Right lobe of liver (tissue), 6 donors: Measurements from ENCODE around the gene HELZ. TPM values are rescaled to one million over a fixed set of nuclear protein-coding genes. Genes with fewer than 3 reads are reported as not detected.

ENCODE experiments used
- ATAC-seq, 4 donors: fragments of 200-7000 bp; cut with Tn5 transposase; one replicate each; pipeline ENCODE4 v1.9.1; 2020; ENCODE audit warnings: mild to moderate bottlenecking in 4 of 4, moderate library complexity in 4 of 4
- DNase-seq, 3 donors: peaks; one replicate each; pipeline ENCODE4 v3.0.0-alpha.2; 2020
- H3K27ac ChIP-seq, 3 donors: fragments of 200-600 bp; one replicate each; pipeline ENCODE4 v1.8.0; 2022
- H3K27me3 ChIP-seq, 2 donors: fragments of 200-600 bp; one replicate each; pipeline ENCODE4 v1.8.0; 2022
- H3K36me3 ChIP-seq, 4 donors: fragments of 200-600 bp; sonication (generic) in 1 of 4; one replicate each; pipeline versions ENCODE4 v1.5.1 to v1.8.0; 2017 to 2022; ENCODE audit warnings: control low read depth in 1 of 4
- H3K4me1 ChIP-seq, 4 donors: fragments of 200-600 bp; sonication (generic) in 1 of 4; one replicate each; pipeline versions ENCODE4 v1.5.1 to v1.8.0; 2017 to 2022; ENCODE audit warnings: control low read depth in 1 of 4
- H3K4me3 ChIP-seq, 3 donors: fragments of 200-600 bp; one replicate each; pipeline ENCODE4 v1.8.0; 2022
- H3K9me3 ChIP-seq, 4 donors: fragments of 200-600 bp; sonication (generic) in 1 of 4; one replicate each; pipeline versions ENCODE4 v1.5.1 to v1.8.0; 2017 to 2022; ENCODE audit warnings: control low read depth in 1 of 4
- POLR2A ChIP-seq: fragments of 450-650 bp; IDR thresholded peaks from one replicate; pipeline ENCODE4 v1.6.1; 2017; ENCODE audit warnings: antibody characterized with exemption, mild to moderate bottlenecking
- WGBS: methylation state at CpG from one replicate; pipeline ENCODE4 v1.1.6; 2018; ENCODE audit warnings: low coverage, low lambda C conversion rate; ENCODE audit not compliant: insufficient coverage; ENCODE audit errors: missing lambda C conversion rate; 5-methylcytosine and 5-hydroxymethylcytosine counted together
- intact Hi-C, 2 donors: fragments of 100-400 bp; cut with DNase I; formaldehyde crosslinking; loops; one replicate each; pipeline versions ENCODE4 v1.11.2 to v1.14.1; 2022
- total RNA-seq, 6 experiments: library from RNA; depleted of rRNA in 2 of 6; stranded (reverse); fragments of >200 nt in 2 of 6; fragmentation: NEBNext Ultra II Directional in 3 of 6; extraction: Animal tissue kit (Norgen Biotek cat#: 25700) in 3 of 6; gene quantifications; one replicate each; pipeline versions ENCODE4 v1.1.0 to v1.2.4, GENCODE V29; 2016 to 2023
- TF ChIP-seq, protein P1 (sequence below), 4 donors: fragments of 200-600 bp in 3 of 4; fragments of 450-650 bp in 1 of 4; IDR thresholded peaks; one replicate each; pipeline versions ENCODE4 v1.5.1 to v1.8.0; 2016 to 2022; ENCODE audit warnings: antibody characterized with exemption in 4 of 4, mild to moderate bottlenecking in 2 of 4
- donor health status: DM: no; HTN: yes; CAD: no.
- donor health status: DM: no; HTN: no; CAD: no.
- donor health status: DM: no; HTN: no; CAD: no.
- donor health status: DM: no; HTN: yes; CAD: no.
- donor health status: DM: no; HTN: yes; CAD: no.

The HELZ gene
- total RNA-seq, 6 experiments from 2014 or later: 24.2 to 33.6 (median 30.9) TPM

DNA sequence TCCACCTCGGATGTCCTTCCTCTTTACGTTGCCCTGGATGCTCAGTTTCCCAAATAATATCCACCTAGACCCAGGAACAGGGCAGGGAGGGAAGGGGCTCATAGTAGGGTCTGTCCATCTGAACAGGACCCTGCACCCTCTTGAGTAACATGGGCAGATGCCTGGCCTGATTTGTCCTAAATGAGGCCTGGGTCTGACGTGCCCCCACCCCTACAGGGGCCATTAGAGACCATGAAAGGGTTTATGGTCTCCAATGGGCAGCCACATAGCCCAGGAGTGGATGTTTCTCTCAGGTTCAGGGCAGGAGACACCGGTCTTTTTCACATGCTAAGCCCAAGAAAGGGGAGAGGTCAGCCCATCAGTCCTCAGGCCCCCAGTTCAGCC is 193.8 kb downstream of the HELZ start:
- TF ChIP-seq, protein P1, sequence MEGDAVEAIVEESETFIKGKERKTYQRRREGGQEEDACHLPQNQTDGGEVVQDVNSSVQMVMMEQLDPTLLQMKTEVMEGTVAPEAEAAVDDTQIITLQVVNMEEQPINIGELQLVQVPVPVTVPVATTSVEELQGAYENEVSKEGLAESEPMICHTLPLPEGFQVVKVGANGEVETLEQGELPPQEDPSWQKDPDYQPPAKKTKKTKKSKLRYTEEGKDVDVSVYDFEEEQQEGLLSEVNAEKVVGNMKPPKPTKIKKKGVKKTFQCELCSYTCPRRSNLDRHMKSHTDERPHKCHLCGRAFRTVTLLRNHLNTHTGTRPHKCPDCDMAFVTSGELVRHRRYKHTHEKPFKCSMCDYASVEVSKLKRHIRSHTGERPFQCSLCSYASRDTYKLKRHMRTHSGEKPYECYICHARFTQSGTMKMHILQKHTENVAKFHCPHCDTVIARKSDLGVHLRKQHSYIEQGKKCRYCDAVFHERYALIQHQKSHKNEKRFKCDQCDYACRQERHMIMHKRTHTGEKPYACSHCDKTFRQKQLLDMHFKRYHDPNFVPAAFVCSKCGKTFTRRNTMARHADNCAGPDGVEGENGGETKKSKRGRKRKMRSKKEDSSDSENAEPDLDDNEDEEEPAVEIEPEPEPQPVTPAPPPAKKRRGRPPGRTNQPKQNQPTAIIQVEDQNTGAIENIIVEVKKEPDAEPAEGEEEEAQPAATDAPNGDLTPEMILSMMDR (IDR thresholded peaks at IDR 0.05): no peak
- TF ChIP-seq POLR2A: no peak
- intact Hi-C loops: no loop called here
- WGBS: 60% methylated on average over 2 of the region's 4 CpGs

DNA sequence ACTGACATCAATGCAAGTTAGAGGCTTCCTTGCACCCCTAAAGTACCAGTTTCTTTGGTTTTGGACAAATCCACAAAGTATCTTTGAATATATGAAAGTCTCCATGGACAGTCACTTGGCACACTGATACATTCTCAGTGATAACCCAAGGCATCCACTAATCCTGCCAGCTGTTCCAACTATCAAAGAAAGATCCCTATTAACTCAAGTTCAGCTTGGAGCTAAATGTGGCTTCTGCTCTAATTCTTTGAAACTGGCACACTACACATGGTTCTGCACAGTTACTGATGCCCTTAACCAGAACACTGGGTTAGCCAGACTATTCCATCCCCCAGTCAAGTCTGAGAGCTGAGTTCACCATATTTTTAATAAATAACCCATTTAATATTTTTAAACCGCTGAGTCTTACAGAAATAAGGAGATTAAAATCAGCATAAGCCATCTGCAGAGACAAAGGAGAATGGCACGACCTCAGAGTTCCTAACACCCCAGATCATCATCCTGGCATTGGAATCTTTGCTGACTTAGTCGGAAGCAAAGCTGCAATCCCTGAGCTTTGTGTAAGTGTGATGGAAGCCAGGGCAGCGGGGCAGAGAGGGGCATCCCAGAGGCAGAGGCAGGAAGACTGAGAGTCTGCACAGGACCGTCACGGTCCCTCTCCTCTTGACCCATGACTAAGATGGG is 194.4 kb downstream of the HELZ start:
- DNase-seq: no peak
- no peaks in the 10 kb centered on the region for H3K36me3 ChIP-seq
- TF ChIP-seq, protein P1 (IDR thresholded peaks at IDR 0.05): no peak
- TF ChIP-seq POLR2A: no peak
- no peak overlapping the region for H3K27ac ChIP-seq
- H3K4me1 ChIP-seq: no peaks in the 10 kb centered on the region
- no peak for ATAC-seq
- intact Hi-C loops: no loop called here
- peaks cover 0 to 5% (median 0%) of the 10 kb centered on the region in 4 donors for H3K9me3 ChIP-seq
- no peaks in the 10 kb centered on the region for H3K27me3 ChIP-seq
- no peak overlapping the region for H3K4me3 ChIP-seq
- WGBS: 78% methylated on average over 3 of the region's 6 CpGs

More for the DNA sequence above, 193.8 kb downstream of the HELZ start:
- H3K4me3 ChIP-seq: no peak overlapping the region
- H3K36me3 ChIP-seq: no peaks in the 10 kb centered on the region
- H3K4me1 ChIP-seq: no peaks in the 10 kb centered on the region
- ATAC-seq (no peak), DNase-seq (no peak)
- no peaks in the 10 kb centered on the region for H3K27me3 ChIP-seq
- peaks cover 0 to 5% (median 0%) of the 10 kb centered on the region in 4 donors for H3K9me3 ChIP-seq
- H3K27ac ChIP-seq: no peak overlapping the region

GRCh38 chr17:67050066-67050465 is 194.9 kb downstream of the HELZ start:
- WGBS: 100% methylated on average over 1 of the region's 1 CpG

DNA sequence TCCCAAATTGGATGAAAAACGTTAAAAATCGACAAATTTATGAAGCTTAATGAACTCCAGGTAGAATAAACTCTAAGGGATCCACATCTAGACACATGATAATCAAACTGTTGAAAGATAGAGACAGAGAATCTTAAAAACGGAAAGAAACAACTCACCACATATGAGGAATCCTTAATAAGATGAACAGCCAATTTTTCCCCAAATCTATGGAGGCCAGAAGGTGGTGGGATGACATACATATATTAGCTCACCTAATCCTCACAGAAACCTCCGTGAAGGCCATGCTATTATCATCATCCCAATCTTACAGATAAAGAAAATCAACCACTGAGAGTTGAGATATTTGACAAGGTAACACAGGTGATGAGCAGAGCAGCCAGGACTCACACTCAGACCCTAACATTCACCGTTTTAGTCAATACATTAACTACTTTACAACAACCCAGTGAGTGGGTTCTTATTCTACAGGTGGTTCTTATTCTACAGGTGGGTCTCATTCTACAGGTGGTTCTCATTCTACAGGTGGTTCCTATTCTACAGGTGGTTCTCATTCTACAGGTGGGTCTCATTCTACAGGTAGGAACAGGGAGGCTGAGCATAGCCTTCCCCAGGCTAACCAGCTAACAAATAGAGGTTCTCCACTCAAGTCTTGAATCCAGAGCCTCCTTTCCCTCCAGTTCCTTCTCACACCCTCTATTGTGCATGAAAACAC is 195.8 kb downstream of the HELZ start:
- ATAC-seq: no peak
- intact Hi-C loops: no loop called here
- Histone ChIP-seq H3K4me3 (no peak overlapping the region), H3K27me3 (no peaks in the 10 kb centered on the region), H3K27ac (no peak overlapping the region), H3K36me3 (no peaks in the 10 kb centered on the region), H3K9me3 (peaks cover 0 to 5% (median 0%) of the 10 kb centered on the region in 4 donors), H3K4me1 (no peaks in the 10 kb centered on the region)
- no peak for TF ChIP-seq POLR2A
- TF ChIP-seq, protein P1 (IDR thresholded peaks at IDR 0.05): no peak
- DNase-seq: no peak
- 68% methylated on average over 5 of the region's 5 CpGs for WGBS

More at GRCh38 chr17:67050066-67050465, 194.9 kb downstream of the HELZ start:
- Histone ChIP-seq H3K4me3 (no peak overlapping the region), H3K4me1 (no peaks in the 10 kb centered on the region), H3K9me3 (peaks cover 0 to 5% (median 0%) of the 10 kb centered on the region in 4 donors), H3K27ac (no peak overlapping the region), H3K27me3 (no peaks in the 10 kb centered on the region), H3K36me3 (no peaks in the 10 kb centered on the region)
- intact Hi-C loops: no loop called here
- TF ChIP-seq, protein P1 (IDR thresholded peaks at IDR 0.05): no peak
- no peak for TF ChIP-seq POLR2A
- DNase-seq (no peak), ATAC-seq (no peak)
